GM23338 (cell line): ENCODE measurements around the gene ACD. TPM values are rescaled to one million over a fixed set of nuclear protein-coding genes. Genes with fewer than 3 reads are reported as not detected.

ENCODE experiments used
- ATAC-seq: fragments of 200-7000 bp; cut with Tn5 transposase; 3 replicates; pipeline ENCODE4 v1.9.1; 2020
- DNase-seq: peaks from one replicate; pipeline ENCODE4 v3.0.0-alpha.2; 2015; ENCODE audit warnings: low spot score
- H2AFZ ChIP-seq: fragments of 200-600 bp; sonication (generic); 2 replicates; pipeline ENCODE4 v1.8.0; 2016; ENCODE audit warnings: antibody characterized with exemption, mild to moderate bottlenecking, moderate library complexity
- H3F3A ChIP-seq: fragments of 200-600 bp; sonication (generic); replicated peaks from 2 replicates; pipeline ENCODE4 v1.8.0; 2017; ENCODE audit warnings: antibody characterized with exemption, mixed run types, low read depth
- H3K27ac ChIP-seq: fragments of 200-600 bp; sonication (generic); 2 replicates; pipeline ENCODE4 v1.6.1; 2016; ENCODE audit warnings: low read depth
- H3K27me3 ChIP-seq: fragments of 200-600 bp; sonication (generic); 2 replicates; pipeline ENCODE4 v1.8.0; 2016; ENCODE audit warnings: mild to moderate bottlenecking, mixed run types, moderate library complexity; ENCODE audit not compliant: insufficient read depth
- H3K36me3 ChIP-seq: fragments of 200-600 bp; sonication (generic); 2 replicates; pipeline ENCODE4 v1.8.0; 2016; ENCODE audit warnings: mild to moderate bottlenecking; ENCODE audit not compliant: insufficient read depth
- H3K4me1 ChIP-seq: fragments of 200-600 bp; sonication (generic); 2 replicates; pipeline ENCODE4 v1.8.0; 2016; ENCODE audit warnings: mild to moderate bottlenecking, moderate library complexity; ENCODE audit not compliant: insufficient read depth
- H3K4me2 ChIP-seq: fragments of 200-600 bp; sonication (generic); 2 replicates; pipeline ENCODE4 v1.7.1; 2017; ENCODE audit warnings: mixed run types
- H3K4me3 ChIP-seq: fragments of 200-600 bp; sonication (generic); 2 replicates; pipeline ENCODE4 v1.6.1; 2016; ENCODE audit warnings: mixed run types
- H3K79me2 ChIP-seq: fragments of 200-600 bp; sonication (generic); replicated peaks from 2 replicates; pipeline ENCODE4 v1.8.0; 2017; ENCODE audit warnings: mild to moderate bottlenecking; ENCODE audit not compliant: insufficient read depth
- H3K9me2 ChIP-seq: fragments of 200-600 bp; sonication (generic); 2 replicates; pipeline ENCODE4 v1.8.0; 2017; ENCODE audit not compliant: insufficient read depth
- H4K20me1 ChIP-seq: fragments of 200-600 bp; sonication (generic); replicated peaks from 2 replicates; pipeline ENCODE4 v1.8.0; 2017; ENCODE audit warnings: mild to moderate bottlenecking; ENCODE audit not compliant: insufficient read depth
- H3K27ac Mint-ChIP-seq: 2 replicates; pipeline ENCODE4 v1.8.0; 2020; ENCODE audit warnings: inconsistent platforms, mild to moderate bottlenecking, moderate library complexity, mixed read lengths
- H3K27me3 Mint-ChIP-seq: 3 replicates; pipeline ENCODE4 v1.8.0; 2022; ENCODE audit warnings: low read depth, mild to moderate bottlenecking, moderate library complexity, mixed read lengths, inconsistent platforms; ENCODE audit not compliant: insufficient read depth, poor library complexity
- H3K36me3 Mint-ChIP-seq: 3 replicates; pipeline ENCODE4 v1.8.0; 2021; ENCODE audit warnings: low read depth, mild to moderate bottlenecking, inconsistent platforms, moderate library complexity, mixed read lengths
- H3K4me1 Mint-ChIP-seq: 3 replicates; pipeline ENCODE4 v1.8.0; 2020; ENCODE audit warnings: mild to moderate bottlenecking, inconsistent platforms, mixed read lengths
- H3K4me3 Mint-ChIP-seq: 3 replicates; pipeline ENCODE4 v1.8.0; 2021; ENCODE audit warnings: moderate library complexity, mild to moderate bottlenecking, inconsistent platforms, mixed read lengths
- H3K9me3 Mint-ChIP-seq: 3 replicates; pipeline ENCODE4 v1.8.0; 2020; ENCODE audit warnings: moderate library complexity, mild to moderate bottlenecking, inconsistent platforms, mixed read lengths
- CREB1 ChIP-seq: fragments of 250-450 bp; sonication (Bioruptor Pico); IDR thresholded peaks from 2 replicates; pipeline ENCODE4 v1.5.0; 2020; ENCODE audit warnings: low read depth, mild to moderate bottlenecking, moderate library complexity
- ETS1 ChIP-seq: IDR thresholded peaks from 2 replicates; pipeline ENCODE4 v1.6.1; 2016; ENCODE audit warnings: antibody characterized with exemption
- EZH2 ChIP-seq: fragments of 200-600 bp; sonication (generic); IDR thresholded peaks from one replicate; pipeline ENCODE4 v1.8.0; 2017; ENCODE audit warnings: antibody characterized with exemption, mild to moderate bottlenecking, low read depth; ENCODE audit not compliant: unreplicated experiment
- EZH2phosphoT487 ChIP-seq: fragments of 200-600 bp; sonication (generic); IDR thresholded peaks from one replicate; pipeline ENCODE4 v1.8.1; 2018; ENCODE audit warnings: antibody characterized with exemption; ENCODE audit not compliant: unreplicated experiment
- JUNB ChIP-seq: IDR thresholded peaks from one replicate; pipeline ENCODE4 v1.6.1; 2016; ENCODE audit warnings: antibody characterized with exemption; ENCODE audit not compliant: unreplicated experiment
- POLR2AphosphoS5 ChIP-seq: IDR thresholded peaks from 2 replicates; pipeline ENCODE4 v1.6.1; 2016; ENCODE audit warnings: antibody characterized with exemption, low read depth
- REST ChIP-seq: IDR thresholded peaks from one replicate; pipeline ENCODE4 v1.6.1; 2018; ENCODE audit warnings: antibody characterized with exemption; ENCODE audit not compliant: unreplicated experiment
- STAT1 ChIP-seq: IDR thresholded peaks from one replicate; pipeline ENCODE4 v1.6.1; 2016; ENCODE audit warnings: antibody characterized with exemption; ENCODE audit not compliant: unreplicated experiment
- ZNF114 ChIP-seq: fragments of 250-450 bp; sonication (Bioruptor Pico); IDR thresholded peaks from 2 replicates; pipeline ENCODE4 v1.5.0; 2020; ENCODE audit warnings: mild to moderate bottlenecking, moderate library complexity
- ZNF331 ChIP-seq: fragments of 250-450 bp; sonication (Bioruptor Pico); IDR thresholded peaks from 2 replicates; pipeline ENCODE4 v1.5.0; 2020; ENCODE audit warnings: low read depth, mild to moderate bottlenecking, moderate library complexity
- polyA plus RNA-seq: library from polyadenylated mRNA; unstranded; fragments of >200 nt; fragmentation: Nextera tagmentation; extraction: Ambion mirVana; gene quantifications from 2 replicates; pipeline ENCODE4 v1.2.1, GENCODE V29; 2016
- total RNA-seq: library from RNA; depleted of rRNA; stranded (reverse); fragments of >200 nt; shearing (Covaris generic); gene quantifications from 2 replicates; pipeline ENCODE4 v1.2.3, GENCODE V29; 2014

Gene ACD
- total and polyA plus RNA-seq, 2 experiments from 2014 or later = 38.7 to 51.7 TPM

- no peaks in the 10 kb centered on the region for H3K9me2 ChIP-seq
- Mint-ChIP-seq H3K9me3 (no peaks in the 10 kb centered on the region), H3K4me1 (peaks cover 11% of the 10 kb centered on the region), H3K27me3 (peaks cover 74% of the 10 kb centered on the region), H3K36me3 (peaks cover 4% of the 10 kb centered on the region; the same call in 1 of the 3 replicates), H3K4me3 (no peak overlapping the region), H3K27ac (no peak overlapping the region)
- no peaks in the 10 kb centered on the region for H3K79me2 ChIP-seq
- no peak overlapping the region for H2AFZ ChIP-seq
- no peaks in the 10 kb centered on the region; the same call in 1 of the 2 replicates for H3K4me1 ChIP-seq
- peak overlapping the region; percentile 46; the same call in 1 of the 2 replicates for H3K4me3 ChIP-seq
- DNase-seq (no peak), ATAC-seq (no peak)
- H4K20me1 ChIP-seq = no peaks in the 10 kb centered on the region; the same call in 1 of the 2 replicates
- H3K36me3 ChIP-seq = no peaks in the 10 kb centered on the region
- TF ChIP-seq JUNB (no peak), ZNF331 (no peak), CREB1 (CRISPR knock-in tag) (no peak), EZH2 (no peak), STAT1 (no peak)
- H3K4me2 ChIP-seq = peak overlapping the region; percentile 78
- peaks cover 73% of the 10 kb centered on the region for H3K27me3 ChIP-seq
- H3K27ac ChIP-seq = no peak overlapping the region
- H3F3A ChIP-seq = peaks cover 7% of the 10 kb centered on the region; the same call in 1 of the 2 replicates
Observed at GRCh38 chr16:67647681-67648080, 12.4 kb downstream of the ACD start.

GRCh38 chr16:67647111-67647651 lies 12.9 kb downstream of the ACD start:
- Mint-ChIP-seq H3K4me1 (peaks cover 11% of the 10 kb centered on the region), H3K27ac (no peak overlapping the region), H3K36me3 (peaks cover 4% of the 10 kb centered on the region; the same call in 1 of the 3 replicates), H3K4me3 (no peak overlapping the region), H3K27me3 (peaks cover 72% of the 10 kb centered on the region), H3K9me3 (no peaks in the 10 kb centered on the region)
- TF ChIP-seq CREB1 (CRISPR knock-in tag) (no peak), POLR2AphosphoS5 (no peak), EZH2 (no peak), ZNF331 (no peak), ETS1 (no peak)
- Histone ChIP-seq H3K4me3 (no peak overlapping the region), H3K79me2 (no peaks in the 10 kb centered on the region), H3K4me1 (no peaks in the 10 kb centered on the region; the same call in 1 of the 2 replicates), H3F3A (peaks cover 7% of the 10 kb centered on the region; the same call in 1 of the 2 replicates), H3K27me3 (peaks cover 71% of the 10 kb centered on the region), H2AFZ (no peak overlapping the region), H3K9me2 (no peaks in the 10 kb centered on the region), H3K36me3 (no peaks in the 10 kb centered on the region), H3K4me2 (no peak overlapping the region), H4K20me1 (no peaks in the 10 kb centered on the region; the same call in 1 of the 2 replicates), H3K27ac (no peak overlapping the region)
- ATAC-seq (no peak), DNase-seq (peak; percentile 34)

- ATAC-seq (no peak), DNase-seq (no peak)
- Mint-ChIP-seq H3K27ac (no peak overlapping the region), H3K4me1 (peaks cover 11% of the 10 kb centered on the region), H3K36me3 (no peaks in the 10 kb centered on the region; the same call in 2 of the 3 replicates), H3K4me3 (peak overlapping the region; percentile 63), H3K9me3 (no peaks in the 10 kb centered on the region), H3K27me3 (peaks cover 61% of the 10 kb centered on the region)
- Histone ChIP-seq H3K27me3 (peaks cover 58% of the 10 kb centered on the region), H3K36me3 (no peaks in the 10 kb centered on the region), H3K79me2 (no peaks in the 10 kb centered on the region), H2AFZ (peak overlapping the region; percentile 90), H3K27ac (no peak overlapping the region), H3F3A (peaks cover 7% of the 10 kb centered on the region; the same call in 1 of the 2 replicates), H3K4me2 (peak overlapping the region; percentile 86), H3K9me2 (no peaks in the 10 kb centered on the region), H3K4me3 (peak overlapping the region; percentile 58), H3K4me1 (no peaks in the 10 kb centered on the region; the same call in 1 of the 2 replicates), H4K20me1 (no peaks in the 10 kb centered on the region; the same call in 1 of the 2 replicates)
- TF ChIP-seq POLR2AphosphoS5 = no peak
- TF ChIP-seq JUNB = no peak
- no peak for TF ChIP-seq CREB1 (CRISPR knock-in tag)
- no peak for TF ChIP-seq ZNF331
- TF ChIP-seq ZNF114 = no peak
- TF ChIP-seq ETS1 = no peak
- TF ChIP-seq REST = no peak
- no peak for TF ChIP-seq EZH2phosphoT487
Observed at GRCh38 chr16:67645397-67646121, 14.5 kb downstream of the ACD start.
